Kidney capillary endothelial cell (primary cell): Measurements from ENCODE around the gene OR7G1.
A peak's percentile ranks its signal among the peaks of the same experiment; 100 is the strongest.
"Not testable (repeated sequence)": the region's sequence is repeated elsewhere in the genome, so short reads cannot be mapped to it uniquely, and the experiment has no call there.

ENCODE experiments used
- DNase-seq: peaks from one replicate; pipeline ENCODE4 v3.0.0-alpha.2; 2018; ENCODE audit warnings: low spot score

The OR7G1 gene

DNA sequence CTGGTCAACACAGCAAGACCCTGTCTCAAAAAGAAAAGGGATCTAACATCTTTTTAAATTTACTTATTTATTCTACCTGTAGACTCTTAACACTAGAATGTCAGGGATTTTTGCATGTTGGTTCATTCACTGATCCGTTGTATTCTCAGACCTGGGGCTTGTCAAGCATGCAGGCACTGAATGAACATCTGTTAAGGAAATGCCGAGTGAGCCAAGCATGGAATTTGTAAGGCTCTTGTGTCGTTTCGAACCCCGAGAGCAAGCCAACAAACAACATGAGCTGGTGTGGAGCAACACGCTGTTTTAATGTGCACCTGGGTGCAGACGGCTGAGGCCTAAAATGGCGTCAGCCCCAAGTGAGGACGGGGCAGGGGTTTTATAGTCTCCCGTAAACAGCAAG, 38.7 kb downstream of the OR7G1 start:
- DNase-seq, result no peak

DNA sequence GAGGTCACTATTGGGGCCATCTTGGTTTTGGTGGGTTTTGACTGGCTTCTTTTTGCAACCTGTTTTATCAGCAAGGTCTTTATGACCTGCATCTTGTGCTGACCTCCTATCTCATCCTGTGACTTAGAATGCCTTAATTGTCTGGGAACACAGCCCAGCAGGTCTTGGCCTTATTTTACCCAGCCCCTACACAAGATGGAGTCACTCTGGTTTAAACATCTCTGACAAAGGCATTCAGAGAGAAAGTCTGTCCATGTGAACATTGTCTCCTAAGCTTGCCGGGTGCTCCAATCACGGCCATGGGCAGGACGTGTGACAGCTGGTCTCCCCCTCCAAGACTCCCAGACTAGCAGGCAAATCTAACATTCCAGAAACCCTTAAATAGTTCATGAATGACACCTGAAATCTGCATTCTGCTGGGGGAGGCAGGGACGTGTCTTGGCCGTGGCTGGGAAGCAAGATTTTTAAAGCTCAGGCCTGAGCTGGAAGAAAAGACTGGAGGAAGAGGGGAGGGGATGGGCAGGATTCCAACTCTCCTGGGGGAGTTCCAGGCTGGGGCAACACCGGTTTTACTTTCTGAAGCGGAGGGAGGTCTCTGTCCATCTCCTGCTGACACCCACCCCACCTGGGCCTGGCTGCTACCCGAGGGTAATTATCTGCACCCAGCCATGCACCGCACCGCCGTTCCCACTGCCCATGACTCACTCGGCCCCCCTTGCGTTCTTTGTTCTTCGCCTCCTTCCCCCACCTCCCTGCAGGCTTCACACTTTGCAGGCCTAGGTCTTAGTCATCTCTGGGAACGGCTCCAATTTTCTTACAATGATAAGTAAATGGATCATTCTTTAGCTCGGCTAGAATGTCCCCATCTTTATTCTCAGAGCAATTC, 40.3 kb downstream of the OR7G1 start:
- peak; percentile 97 for DNase-seq

DNA sequence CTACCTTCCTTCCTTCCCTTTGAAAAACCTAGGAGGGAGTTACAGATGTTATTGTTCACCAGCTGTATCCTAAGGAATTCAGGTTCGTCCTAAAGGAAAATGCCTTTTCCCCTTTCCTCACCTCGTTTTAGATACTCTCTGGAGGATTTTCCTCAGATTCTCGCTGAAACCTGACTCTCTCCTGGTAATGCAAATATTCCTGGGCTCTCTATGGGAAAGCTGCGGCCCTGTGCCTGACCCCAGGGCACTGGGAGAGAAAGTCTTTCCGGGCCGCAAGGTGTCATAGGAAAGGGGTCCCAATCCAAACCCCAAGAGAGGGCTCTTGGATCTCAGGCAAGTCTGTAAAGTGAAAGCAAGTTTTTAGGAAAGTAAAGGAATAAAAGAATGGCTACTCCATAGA, 41.8 kb downstream of the OR7G1 start:
- no peak for DNase-seq

DNA sequence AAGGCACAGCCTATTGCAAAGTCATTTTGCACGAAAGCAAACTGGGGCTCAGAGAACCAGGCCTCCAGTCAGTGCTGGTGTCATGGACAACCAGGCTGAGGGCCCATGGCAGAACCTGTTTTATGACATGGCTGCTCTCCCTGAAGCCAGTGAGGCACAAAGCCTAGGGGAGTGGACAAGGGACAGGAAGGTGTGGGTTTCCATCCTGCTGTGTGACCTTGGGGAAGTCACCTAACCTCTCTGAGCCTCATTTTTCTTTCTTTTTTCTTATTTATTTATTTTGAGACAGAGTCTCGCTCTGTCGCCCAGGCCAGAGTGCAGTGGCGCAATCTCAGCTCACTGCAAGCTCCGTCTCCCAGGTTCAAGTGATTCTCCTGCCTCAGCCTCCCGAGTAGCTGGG, 43.8 kb downstream of the OR7G1 start:
- not testable (repeated sequence) for DNase-seq

DNA sequence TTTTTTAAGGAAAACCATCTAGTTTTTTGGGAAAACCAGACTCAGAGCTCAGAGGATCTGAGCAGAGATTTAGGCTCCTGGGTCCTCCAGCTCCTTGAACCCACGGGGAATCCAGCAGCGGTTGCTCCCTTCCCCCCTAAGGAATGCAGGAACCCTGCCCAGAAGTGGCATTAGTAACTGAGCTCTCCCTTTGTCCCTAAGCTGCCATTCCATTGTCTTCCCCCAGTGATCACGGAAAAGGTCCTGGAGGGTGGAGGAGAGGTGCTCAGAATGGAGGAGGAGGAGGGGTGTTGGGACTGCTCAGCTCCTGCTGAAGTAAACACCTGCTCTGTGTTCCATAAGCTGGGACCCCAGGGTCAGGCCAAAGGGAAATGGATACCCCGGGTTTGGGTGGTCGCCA, 45.5 kb downstream of the OR7G1 start:
- no peak for DNase-seq

DNA sequence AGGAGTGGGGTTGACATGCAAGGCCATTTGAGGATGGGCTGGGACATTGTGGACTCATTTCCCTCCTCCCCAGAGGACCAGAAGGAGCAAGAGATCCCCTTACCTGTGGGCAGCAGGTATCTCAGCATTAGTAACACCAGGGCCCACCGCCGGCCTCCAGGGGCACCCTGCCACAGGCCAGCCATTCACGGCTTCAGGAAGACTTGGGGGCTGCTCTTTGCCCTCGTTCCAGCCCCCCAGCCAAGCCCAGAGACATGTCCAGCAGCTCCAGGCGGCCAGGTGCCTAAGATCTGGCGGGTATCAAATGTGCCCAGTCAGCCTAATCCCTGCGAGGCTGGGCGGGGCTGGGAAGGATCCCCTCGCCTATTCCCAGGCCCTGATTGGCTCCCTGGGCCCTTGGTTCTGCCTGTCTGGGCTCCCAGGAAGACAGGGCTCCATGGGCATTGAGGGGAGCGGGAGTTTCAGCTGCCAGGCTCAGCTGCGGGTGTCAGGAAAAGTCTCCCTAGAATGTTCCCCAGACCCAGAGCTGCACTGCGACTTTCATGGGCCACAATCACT, 50.0 kb downstream of the OR7G1 start:
- no peak for DNase-seq
